ENCODE data around the gene KBTBD4.

DNA sequence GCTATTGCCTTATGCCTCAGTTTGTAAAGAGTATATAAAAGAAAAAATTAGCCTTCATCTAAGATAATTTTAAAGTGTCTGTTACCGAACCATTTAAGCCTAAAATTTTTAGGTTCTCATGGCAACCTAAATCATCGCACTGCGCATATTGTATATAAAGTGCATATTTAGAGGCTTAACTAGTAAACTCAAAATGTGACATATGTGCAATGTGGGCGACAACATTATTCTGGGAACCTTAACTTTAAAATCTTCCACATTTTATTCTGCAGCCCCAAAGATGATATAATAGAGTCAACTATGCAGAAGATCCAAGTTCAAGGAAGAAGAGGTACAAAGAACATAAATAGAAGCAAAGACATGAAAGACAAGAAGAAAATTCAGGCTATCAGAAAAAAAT lies 48.8 kb downstream of the KBTBD4 start:
- TF ChIP-seq, protein P1, sequence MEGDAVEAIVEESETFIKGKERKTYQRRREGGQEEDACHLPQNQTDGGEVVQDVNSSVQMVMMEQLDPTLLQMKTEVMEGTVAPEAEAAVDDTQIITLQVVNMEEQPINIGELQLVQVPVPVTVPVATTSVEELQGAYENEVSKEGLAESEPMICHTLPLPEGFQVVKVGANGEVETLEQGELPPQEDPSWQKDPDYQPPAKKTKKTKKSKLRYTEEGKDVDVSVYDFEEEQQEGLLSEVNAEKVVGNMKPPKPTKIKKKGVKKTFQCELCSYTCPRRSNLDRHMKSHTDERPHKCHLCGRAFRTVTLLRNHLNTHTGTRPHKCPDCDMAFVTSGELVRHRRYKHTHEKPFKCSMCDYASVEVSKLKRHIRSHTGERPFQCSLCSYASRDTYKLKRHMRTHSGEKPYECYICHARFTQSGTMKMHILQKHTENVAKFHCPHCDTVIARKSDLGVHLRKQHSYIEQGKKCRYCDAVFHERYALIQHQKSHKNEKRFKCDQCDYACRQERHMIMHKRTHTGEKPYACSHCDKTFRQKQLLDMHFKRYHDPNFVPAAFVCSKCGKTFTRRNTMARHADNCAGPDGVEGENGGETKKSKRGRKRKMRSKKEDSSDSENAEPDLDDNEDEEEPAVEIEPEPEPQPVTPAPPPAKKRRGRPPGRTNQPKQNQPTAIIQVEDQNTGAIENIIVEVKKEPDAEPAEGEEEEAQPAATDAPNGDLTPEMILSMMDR (IDR thresholded peaks at IDR 0.05), result no peak
- no peak for TF ChIP-seq POLR2AphosphoS5 (IDR thresholded peaks at IDR 0.05)

Measured in prostate gland (tissue), 2 donors.